T-helper 1 cell treated with Interleukin-12 subunit alpha and Interleukin-12 subunit beta and Interleukin-4 antibody, amounts not matched to agents 30 μg/mL and 1 μg/mL, for 36 hours (primary cell): ENCODE results near the gene FAM13A.

Experiments used
- H3K27ac Mint-ChIP-seq: one replicate; pipeline ENCODE4 v1.8.0; 2021; ENCODE audit warnings: mild to moderate bottlenecking, mixed read lengths
- H3K27me3 Mint-ChIP-seq: one replicate; pipeline ENCODE4 v1.8.0; 2021; ENCODE audit warnings: low read depth, mixed read lengths
- H3K36me3 Mint-ChIP-seq: one replicate; pipeline ENCODE4 v1.8.0; 2021; ENCODE audit warnings: low read depth, mixed read lengths
- H3K4me1 Mint-ChIP-seq: one replicate; pipeline ENCODE4 v1.8.0; 2021; ENCODE audit warnings: low read depth, mixed read lengths
- H3K4me3 Mint-ChIP-seq: one replicate; pipeline ENCODE4 v1.8.0; 2021; ENCODE audit warnings: mild to moderate bottlenecking, moderate library complexity, mixed read lengths
- H3K9me3 Mint-ChIP-seq: one replicate; pipeline ENCODE4 v1.8.0; 2021; ENCODE audit warnings: mixed read lengths

Gene FAM13A

DNA sequence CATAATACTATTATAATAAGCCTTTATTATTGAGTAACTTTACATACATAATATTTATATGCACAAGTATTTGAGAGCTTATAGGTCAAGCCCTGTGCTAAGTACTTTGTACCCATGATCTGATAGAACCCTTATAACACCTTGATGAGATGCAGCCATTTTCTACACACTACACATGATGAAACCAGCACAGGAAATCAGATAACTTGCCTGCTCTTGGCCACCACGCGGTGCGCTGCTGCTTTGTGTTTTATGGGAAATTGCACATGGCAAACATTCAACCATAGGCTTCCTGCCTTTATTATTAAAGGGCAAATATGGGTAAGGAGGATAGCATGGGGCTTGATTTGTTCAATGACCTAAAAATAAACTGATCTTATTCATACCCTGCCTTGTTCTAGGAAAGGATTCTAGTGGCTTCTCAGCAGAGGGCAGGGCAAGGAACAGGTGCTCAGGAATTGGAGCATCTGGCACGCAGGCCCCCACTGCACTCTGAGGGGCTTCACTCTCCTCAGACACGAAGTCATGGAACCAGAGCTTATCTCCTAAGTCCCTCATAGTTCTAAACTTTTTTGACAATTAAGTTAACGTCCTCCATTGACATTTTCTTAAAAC, 327.7 kb downstream of the FAM13A start:
- H3K4me3 Mint-ChIP-seq = no peak overlapping the region
- H3K9me3 Mint-ChIP-seq = no peaks in the 10 kb centered on the region
- H3K4me1 Mint-ChIP-seq = no peaks in the 10 kb centered on the region
- peaks cover 26% of the 10 kb centered on the region for H3K36me3 Mint-ChIP-seq
- H3K27ac Mint-ChIP-seq = no peak overlapping the region
- H3K27me3 Mint-ChIP-seq = no peaks in the 10 kb centered on the region

DNA sequence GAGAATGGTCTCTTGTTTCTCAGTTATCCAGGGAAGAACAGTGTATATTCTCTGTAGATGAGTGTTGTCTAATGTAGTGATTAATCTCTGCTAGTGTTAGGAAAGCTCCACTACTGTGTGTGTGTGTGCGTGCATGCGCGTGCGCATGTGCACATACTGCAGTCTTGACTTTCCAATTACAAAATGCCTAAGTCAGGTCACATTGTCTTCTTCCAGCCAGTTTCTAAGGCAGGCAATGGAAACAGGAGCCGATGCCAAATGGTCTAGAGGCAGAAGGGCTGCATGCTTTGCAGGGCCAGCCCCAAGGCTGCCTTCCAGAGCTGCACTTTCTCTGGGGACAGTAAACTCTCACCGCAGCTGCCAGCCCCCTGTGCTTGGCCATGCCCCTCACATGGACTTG, 328.8 kb downstream of the FAM13A start:
- Mint-ChIP-seq H3K27ac (no peak overlapping the region), H3K27me3 (no peaks in the 10 kb centered on the region), H3K4me1 (no peaks in the 10 kb centered on the region), H3K36me3 (peaks cover 24% of the 10 kb centered on the region), H3K4me3 (no peak overlapping the region), H3K9me3 (no peaks in the 10 kb centered on the region)

DNA sequence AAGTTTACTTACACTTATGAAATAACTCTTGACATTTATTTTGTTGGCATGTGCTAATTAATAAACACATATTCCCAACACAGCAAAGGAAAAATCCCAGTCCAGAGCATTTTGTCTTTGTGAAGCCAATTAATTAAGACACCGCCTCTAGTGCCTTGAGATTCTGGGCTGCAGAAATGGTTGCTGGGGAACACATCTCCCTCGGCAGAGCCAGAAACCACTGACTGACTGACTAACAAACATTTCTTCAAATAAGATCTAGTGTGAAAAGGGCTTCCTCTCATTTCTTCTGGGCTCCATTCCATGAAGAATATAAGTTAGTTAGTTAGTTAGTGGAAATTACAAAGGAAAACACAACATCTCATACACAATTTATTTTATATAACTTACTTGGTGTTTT, 331.0 kb downstream of the FAM13A start:
- H3K27me3 Mint-ChIP-seq = no peaks in the 10 kb centered on the region
- H3K9me3 Mint-ChIP-seq = no peaks in the 10 kb centered on the region
- H3K27ac Mint-ChIP-seq = no peak overlapping the region
- no peak overlapping the region for H3K4me3 Mint-ChIP-seq
- H3K36me3 Mint-ChIP-seq = peaks cover 21% of the 10 kb centered on the region
- H3K4me1 Mint-ChIP-seq = no peaks in the 10 kb centered on the region

DNA sequence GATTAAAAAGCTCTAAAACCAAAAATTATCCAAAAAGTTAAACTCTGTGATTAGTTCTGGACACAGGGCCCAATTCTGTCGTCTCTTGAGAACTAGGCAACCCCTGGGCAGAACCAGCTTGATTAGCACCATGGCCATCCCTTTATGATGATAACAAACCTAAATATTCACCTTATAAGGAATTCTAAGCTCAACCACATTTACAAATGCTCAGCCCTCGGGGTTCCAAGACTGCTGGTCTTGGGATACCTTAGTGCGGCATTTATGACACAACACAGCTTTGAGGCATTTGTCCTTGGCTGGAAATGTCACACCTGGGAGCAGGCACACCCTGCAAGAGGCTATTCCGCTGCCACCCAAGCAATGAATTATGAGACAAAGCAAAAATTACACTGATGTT, 331.8 kb downstream of the FAM13A start:
- no peak overlapping the region for H3K4me3 Mint-ChIP-seq
- H3K36me3 Mint-ChIP-seq = peaks cover 21% of the 10 kb centered on the region
- H3K27ac Mint-ChIP-seq = no peak overlapping the region
- H3K27me3 Mint-ChIP-seq = no peaks in the 10 kb centered on the region
- no peaks in the 10 kb centered on the region for H3K4me1 Mint-ChIP-seq
- H3K9me3 Mint-ChIP-seq = no peaks in the 10 kb centered on the region

DNA sequence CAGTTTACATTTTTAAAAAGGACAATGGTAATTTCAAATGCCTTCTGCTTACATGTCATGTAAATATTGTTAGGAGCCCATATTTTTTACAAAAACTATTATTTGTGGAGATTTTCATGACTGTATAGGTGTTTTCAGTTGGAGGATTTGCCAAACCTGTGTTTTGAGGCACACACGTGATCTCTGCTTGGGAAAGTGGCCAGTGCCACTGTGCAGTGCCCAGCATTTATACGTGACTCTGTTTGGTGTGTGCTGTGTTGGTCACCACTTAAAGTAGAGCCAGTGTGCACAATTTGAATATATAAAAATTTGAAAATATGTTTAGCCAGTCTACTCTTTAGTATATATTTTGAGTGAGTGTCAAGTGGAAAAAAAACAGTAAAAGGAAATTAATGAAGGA, 332.6 kb downstream of the FAM13A start:
- peaks cover 23% of the 10 kb centered on the region for H3K36me3 Mint-ChIP-seq
- H3K27me3 Mint-ChIP-seq = no peaks in the 10 kb centered on the region
- no peak overlapping the region for H3K4me3 Mint-ChIP-seq
- H3K4me1 Mint-ChIP-seq = no peaks in the 10 kb centered on the region
- no peaks in the 10 kb centered on the region for H3K9me3 Mint-ChIP-seq
- H3K27ac Mint-ChIP-seq = no peak overlapping the region

DNA sequence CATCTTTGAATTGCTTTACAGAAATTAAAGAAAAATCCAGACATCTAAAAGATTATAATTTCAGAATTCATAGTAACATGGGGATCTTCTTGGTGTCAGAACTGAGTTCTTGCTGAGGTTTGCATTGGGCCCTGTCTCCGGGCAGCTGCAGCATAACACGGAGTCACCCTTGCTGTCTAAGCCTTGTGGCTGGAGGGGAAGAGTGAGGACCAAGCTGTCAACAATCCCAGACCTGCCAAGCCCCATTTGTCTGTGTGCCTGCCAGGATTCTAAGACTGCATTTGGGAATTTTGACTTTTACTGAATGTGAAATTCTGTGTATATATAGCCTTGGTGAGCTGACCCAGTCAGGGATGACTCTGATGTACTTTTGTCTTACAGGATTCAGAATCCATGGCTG, 334.2 kb downstream of the FAM13A start:
- Mint-ChIP-seq H3K9me3 (peaks cover 10% of the 10 kb centered on the region), H3K27ac (no peak overlapping the region), H3K4me3 (no peak overlapping the region), H3K4me1 (no peaks in the 10 kb centered on the region), H3K36me3 (peaks cover 25% of the 10 kb centered on the region), H3K27me3 (no peaks in the 10 kb centered on the region)

DNA sequence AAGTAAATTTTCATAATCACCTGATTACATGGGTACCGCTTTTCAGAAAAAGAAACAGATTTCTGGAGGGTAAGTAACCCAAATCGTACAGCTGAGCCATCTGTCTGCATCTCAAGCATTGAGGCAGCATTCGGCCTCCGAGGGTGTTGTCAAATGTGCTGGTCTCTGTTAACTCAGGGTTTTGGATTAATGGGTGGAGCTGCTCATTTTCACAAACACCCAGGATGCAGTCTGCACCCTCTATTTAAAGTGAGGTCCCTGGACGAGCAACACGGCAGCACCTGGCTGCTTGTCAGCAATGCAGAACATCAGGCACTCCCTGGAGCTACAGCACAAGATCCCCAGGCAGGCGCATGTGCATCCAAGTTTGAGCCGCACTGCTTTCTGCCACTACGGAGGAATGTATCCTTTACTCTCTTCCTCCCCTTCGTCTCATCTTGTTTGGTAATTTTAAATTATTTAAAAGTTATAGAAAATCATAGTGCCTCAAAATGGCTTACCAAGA, 334.7 kb downstream of the FAM13A start:
- peaks cover 26% of the 10 kb centered on the region for H3K36me3 Mint-ChIP-seq
- no peak overlapping the region for H3K27ac Mint-ChIP-seq
- H3K4me3 Mint-ChIP-seq = no peak overlapping the region
- H3K4me1 Mint-ChIP-seq = no peaks in the 10 kb centered on the region
- H3K27me3 Mint-ChIP-seq = no peaks in the 10 kb centered on the region
- H3K9me3 Mint-ChIP-seq = peaks cover 15% of the 10 kb centered on the region

DNA sequence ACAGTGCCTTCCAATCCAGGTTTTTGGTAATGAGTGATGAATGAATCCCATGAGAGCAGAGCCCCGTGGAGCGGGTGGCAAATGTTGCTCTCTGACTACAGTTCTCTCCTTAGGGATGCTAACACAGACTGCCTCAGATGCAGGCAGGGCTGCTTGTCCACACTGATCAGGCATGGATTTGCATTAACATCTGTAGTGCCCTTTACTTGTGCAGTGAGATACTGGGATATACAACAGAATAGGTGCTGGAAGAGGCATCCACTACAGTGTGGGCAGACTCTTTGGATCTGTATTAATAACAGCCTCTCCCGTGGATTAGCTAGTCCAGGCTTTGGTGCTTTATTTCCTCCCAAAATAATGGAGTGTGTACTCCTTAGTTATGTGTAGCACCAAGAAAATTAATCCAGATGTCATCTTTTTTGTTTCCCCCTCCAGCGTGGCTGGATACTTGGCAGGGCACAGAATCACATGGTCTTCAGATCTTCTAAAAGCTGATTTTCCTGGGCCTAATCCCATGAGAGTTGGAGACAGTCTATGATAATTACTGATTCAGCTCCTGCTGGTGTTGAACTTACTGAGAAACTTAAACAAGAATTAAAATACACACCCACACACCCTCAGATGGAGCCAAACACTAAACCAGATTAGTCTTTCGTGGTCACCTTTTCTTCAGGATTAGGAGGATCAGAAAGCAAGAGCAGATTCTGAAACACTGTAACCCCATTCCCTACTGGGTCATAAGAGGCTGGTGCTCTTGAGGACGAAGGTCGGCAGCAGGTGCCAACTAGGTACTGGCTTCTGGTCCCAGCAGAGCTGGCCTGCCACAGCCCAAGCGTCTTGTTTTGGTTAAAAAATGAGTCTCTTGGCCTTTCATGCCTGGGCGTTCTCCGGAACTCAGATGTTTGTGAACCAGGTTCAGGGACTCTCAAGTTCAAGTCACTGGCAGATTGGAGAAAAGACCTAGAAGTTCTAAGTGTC, 336.2 kb downstream of the FAM13A start:
- Mint-ChIP-seq H3K4me1 (no peaks in the 10 kb centered on the region), H3K27ac (no peak overlapping the region), H3K9me3 (peaks cover 26% of the 10 kb centered on the region), H3K36me3 (peaks cover 34% of the 10 kb centered on the region), H3K4me3 (no peak overlapping the region), H3K27me3 (no peaks in the 10 kb centered on the region)

DNA sequence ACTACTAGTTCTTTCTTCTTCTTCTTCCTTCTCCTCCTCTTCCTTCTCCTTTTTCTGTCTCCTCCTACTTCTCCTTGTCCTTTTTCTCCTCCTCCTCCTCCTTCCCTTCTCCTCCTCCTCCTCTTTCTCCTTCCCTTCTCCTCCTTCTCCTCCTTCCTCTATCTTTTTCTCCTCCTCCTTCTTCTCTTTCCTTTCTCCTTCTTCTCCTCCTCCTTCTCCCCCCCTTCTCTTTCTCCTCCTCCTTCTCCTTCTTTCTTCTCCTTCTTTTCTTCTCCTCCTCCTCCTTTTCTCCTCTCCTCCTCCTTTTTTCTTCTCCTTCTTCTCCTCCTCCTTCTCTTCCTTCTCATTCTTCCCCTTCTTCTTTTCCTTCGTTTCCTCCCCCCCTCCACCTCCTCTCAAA, 337.6 kb downstream of the FAM13A start:
- Mint-ChIP-seq H3K4me1 (no peaks in the 10 kb centered on the region), H3K36me3 (peaks cover 45% of the 10 kb centered on the region), H3K4me3 (no peak overlapping the region), H3K9me3 (peaks cover 37% of the 10 kb centered on the region), H3K27ac (no peak overlapping the region), H3K27me3 (no peaks in the 10 kb centered on the region)

DNA sequence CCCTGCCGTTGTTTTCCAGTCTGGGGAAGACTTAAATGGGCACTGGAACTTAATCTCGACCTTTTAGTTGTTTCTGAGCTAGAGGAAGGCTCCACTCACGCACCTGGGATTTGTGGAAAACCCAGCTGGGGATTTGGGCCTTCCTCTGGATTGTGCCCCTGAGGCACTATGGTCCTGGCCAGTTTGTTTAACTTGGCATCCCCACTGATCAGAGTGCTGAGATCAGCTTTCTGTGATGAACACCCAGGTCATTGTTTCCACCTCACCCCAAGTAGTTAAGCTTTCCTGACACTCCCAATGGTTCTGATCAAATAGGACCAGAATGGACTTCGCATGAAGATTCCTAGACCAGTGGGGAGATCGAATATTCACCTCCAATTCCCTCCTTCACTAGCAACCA, 338.9 kb downstream of the FAM13A start:
- Mint-ChIP-seq H3K36me3 (peaks cover 50% of the 10 kb centered on the region), H3K4me3 (no peak overlapping the region), H3K4me1 (no peaks in the 10 kb centered on the region), H3K27ac (no peak overlapping the region), H3K27me3 (no peaks in the 10 kb centered on the region), H3K9me3 (peaks cover 39% of the 10 kb centered on the region)

DNA sequence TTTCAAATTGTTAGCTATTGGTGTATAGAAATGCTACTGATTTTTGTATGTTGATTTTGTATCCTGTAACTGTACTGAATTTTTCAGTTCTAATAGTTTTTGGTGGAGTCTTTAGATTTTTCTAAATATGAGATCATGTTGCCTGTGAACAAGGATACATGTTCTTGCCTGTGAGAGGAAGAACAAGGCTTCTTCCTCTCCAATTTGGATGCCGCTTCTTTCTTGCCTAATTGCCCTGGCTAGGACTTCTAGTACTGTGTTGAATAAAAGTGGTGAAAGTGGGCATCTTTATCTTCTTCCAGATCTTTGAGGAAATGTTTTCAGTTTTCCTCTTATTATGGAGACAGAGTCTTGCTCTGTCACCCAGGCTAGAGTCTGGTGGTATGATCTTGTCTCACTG, 343.2 kb downstream of the FAM13A start:
- Mint-ChIP-seq H3K27me3 (no peaks in the 10 kb centered on the region), H3K36me3 (peaks cover 56% of the 10 kb centered on the region), H3K4me3 (no peak overlapping the region), H3K27ac (no peak overlapping the region), H3K4me1 (no peaks in the 10 kb centered on the region), H3K9me3 (peaks cover 37% of the 10 kb centered on the region)

DNA sequence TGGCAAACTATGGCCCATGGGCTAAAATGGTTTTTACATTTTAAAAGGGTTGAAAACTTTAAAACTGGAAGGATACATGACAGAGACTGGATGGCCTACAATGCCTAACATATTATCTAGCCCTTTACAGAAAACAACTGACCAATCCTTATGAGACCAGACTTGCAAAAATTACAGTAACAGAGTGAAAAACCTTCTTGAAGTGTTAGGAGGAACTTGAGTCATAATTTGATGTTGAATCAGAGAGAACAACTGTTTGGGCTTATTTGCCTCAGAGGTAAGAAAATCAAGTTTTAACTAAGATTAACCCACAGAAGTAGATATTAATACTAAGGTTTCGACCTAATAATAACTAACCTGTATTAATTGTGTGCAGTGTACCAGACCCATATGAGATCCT, 347.0 kb downstream of the FAM13A start:
- peaks cover 38% of the 10 kb centered on the region for H3K36me3 Mint-ChIP-seq
- no peak overlapping the region for H3K27ac Mint-ChIP-seq
- peaks cover 8% of the 10 kb centered on the region for H3K9me3 Mint-ChIP-seq

DNA sequence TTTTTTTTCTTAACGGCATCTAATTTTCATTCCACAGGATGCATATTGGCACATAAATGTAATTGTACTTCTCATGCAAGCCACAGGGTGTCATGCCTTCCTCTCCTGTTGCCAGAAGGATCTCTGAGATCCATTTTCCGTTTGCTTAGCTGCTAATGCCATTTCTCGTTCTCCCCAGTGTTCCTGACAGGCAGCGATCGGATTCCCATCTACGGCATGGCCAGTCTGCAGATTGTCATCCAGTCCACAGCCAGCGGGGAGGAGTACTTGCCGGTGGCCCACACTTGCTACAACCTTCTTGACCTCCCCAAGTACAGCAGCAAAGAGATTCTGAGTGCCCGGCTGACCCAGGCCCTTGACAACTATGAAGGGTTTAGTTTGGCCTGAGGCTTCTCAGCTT, 350.4 kb downstream of the FAM13A start:
- H3K27me3 Mint-ChIP-seq = no peaks in the 10 kb centered on the region
- H3K9me3 Mint-ChIP-seq = no peaks in the 10 kb centered on the region
- H3K4me1 Mint-ChIP-seq = no peaks in the 10 kb centered on the region
- H3K27ac Mint-ChIP-seq = no peak overlapping the region
- no peak overlapping the region for H3K4me3 Mint-ChIP-seq
- peaks cover 26% of the 10 kb centered on the region for H3K36me3 Mint-ChIP-seq

More for the DNA sequence above, 347.0 kb downstream of the FAM13A start:
- Mint-ChIP-seq H3K4me3 (no peak overlapping the region), H3K27me3 (no peaks in the 10 kb centered on the region), H3K4me1 (no peaks in the 10 kb centered on the region)

DNA sequence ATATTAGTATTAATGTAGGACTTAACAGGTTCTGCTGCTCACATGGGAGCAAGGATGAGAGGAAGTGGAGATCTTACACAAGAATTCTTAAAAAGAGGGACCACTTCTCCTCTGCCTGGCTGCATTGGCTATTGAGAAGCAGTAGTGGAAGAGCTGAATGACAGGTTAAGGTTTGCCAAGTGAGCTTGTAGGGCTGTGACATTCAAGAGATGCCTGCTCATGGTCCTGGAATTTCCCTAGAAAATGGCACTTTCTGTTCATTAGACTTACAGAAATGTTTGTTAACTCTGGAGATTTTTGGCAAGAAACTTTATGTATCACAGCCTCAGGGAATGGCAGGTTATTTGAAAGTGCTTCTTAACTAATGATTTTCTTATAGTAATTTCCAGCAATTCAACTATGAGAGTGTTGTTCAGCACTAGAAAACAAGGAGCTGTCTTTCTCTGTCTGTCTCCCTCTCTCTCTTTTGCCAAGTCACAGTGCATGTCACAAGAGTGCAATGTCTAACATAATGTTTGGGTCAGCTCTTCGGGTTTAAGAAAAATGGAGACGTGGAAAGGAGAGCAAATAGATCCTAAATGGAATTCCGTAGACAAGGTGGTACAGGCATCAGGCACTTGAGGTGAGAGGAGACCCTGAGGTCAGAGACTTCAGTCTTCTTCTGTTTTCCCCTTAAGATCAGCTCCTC, 351.0 kb downstream of the FAM13A start:
- H3K27ac Mint-ChIP-seq = no peak overlapping the region
- no peaks in the 10 kb centered on the region for H3K9me3 Mint-ChIP-seq
- H3K27me3 Mint-ChIP-seq = no peaks in the 10 kb centered on the region
- no peak overlapping the region for H3K4me3 Mint-ChIP-seq
- no peaks in the 10 kb centered on the region for H3K4me1 Mint-ChIP-seq
- H3K36me3 Mint-ChIP-seq = peaks cover 26% of the 10 kb centered on the region
